GM12864 (cell line): ENCODE data around the gene HADH.
A peak's percentile ranks its signal among the peaks of the same experiment; 100 is the strongest.

Experiments
- DNase-seq: peaks from one replicate; pipeline ENCODE4 v3.0.0-alpha.2; 2011; ENCODE audit warnings: low read depth
- H3K4me3 ChIP-seq: 2 replicates; pipeline ENCODE4 v1.5.1; 2011; ENCODE audit warnings: mild to moderate bottlenecking, low read depth, low read length, control low read depth
- TF ChIP-seq, protein P1 (sequence below): IDR thresholded peaks from 2 replicates; pipeline ENCODE4 v1.5.1; 2011; ENCODE audit warnings: low read depth, mild to moderate bottlenecking, moderate library complexity, low read length, control low read depth, inconsistent platforms; ENCODE audit errors: missing control alignments

The HADH gene

GRCh38 chr4:108056418-108056817 is 66.7 kb downstream of the HADH start:
- DNase-seq, result no peak
- TF ChIP-seq, protein P1, sequence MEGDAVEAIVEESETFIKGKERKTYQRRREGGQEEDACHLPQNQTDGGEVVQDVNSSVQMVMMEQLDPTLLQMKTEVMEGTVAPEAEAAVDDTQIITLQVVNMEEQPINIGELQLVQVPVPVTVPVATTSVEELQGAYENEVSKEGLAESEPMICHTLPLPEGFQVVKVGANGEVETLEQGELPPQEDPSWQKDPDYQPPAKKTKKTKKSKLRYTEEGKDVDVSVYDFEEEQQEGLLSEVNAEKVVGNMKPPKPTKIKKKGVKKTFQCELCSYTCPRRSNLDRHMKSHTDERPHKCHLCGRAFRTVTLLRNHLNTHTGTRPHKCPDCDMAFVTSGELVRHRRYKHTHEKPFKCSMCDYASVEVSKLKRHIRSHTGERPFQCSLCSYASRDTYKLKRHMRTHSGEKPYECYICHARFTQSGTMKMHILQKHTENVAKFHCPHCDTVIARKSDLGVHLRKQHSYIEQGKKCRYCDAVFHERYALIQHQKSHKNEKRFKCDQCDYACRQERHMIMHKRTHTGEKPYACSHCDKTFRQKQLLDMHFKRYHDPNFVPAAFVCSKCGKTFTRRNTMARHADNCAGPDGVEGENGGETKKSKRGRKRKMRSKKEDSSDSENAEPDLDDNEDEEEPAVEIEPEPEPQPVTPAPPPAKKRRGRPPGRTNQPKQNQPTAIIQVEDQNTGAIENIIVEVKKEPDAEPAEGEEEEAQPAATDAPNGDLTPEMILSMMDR, result no peak
- no peak overlapping the region for H3K4me3 ChIP-seq

GRCh38 chr4:108058685-108059440 is 69.2 kb downstream of the HADH start:
- TF ChIP-seq, protein P1, result no peak
- DNase-seq, result no peak
- H3K4me3 ChIP-seq, result no peak overlapping the region

DNA sequence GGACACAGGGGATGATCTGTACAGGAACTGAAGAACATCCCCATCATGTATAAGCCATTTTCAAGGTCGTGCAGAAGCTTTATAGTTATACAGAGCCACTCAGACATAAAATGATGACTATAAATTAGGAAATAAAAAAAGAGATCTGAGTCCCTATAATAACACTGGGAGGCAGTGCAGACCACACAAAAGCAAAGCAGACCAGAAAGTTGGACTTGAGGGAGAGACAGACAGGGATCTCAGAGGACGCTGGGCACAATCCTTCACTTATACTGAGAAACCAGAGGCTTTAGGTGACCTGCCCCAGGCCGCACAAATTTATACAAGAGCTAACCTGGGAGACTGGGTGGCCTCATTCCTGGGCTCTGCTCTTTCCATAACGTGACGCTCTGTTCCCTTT is 70.5 kb downstream of the HADH start:
- H3K4me3 ChIP-seq, result no peak overlapping the region
- DNase-seq, result no peak
- TF ChIP-seq, protein P1, result peak; percentile 24

DNA sequence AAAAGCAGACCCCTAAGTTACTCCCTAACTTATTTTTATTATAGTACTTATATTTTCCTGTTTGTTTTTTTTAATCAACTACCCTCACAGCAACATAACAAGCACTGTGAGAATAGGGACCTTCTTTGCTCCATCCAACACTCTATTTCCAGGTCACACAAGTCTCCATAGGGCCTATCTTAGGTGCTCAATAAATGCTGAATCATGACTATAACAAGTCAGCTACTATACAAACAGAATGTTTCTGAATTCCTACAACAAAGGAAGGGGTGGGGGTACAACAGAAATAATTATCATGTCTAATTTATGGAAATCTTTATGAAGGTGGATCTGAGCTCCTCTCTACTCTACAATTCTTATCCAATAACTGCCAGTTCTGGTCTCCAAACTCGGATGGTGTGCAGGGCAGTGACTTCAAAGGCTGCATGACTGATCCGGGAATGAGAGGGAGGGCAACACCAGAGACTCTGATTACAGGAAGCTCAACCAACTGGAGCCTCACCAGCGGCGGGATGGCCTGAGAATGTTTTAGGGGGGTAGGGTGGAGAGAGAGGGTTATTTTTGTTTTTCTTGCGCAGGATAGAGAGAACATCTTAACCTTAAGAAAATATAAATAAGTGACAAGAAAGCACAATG is 71.1 kb downstream of the HADH start:
- no peak overlapping the region for H3K4me3 ChIP-seq
- TF ChIP-seq, protein P1, result no peak
- no peak for DNase-seq

DNA sequence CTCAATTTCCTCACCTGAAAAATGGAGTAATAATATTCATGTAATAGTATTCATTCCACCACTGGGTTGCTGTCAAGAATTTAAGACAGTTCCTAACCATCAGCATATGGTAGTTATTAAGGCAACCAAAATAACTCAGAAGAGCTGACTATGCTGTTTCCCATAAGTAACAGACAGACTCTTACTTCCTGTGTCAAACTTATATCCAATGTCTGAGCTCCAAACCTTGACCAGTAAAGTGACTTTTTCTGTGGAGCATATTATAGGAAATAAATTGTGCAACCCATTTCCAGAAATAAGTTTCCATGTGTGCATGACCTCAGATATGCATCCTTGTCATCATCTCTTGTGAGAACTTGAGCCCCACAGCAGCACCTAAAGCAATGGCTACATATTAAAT is 78.8 kb downstream of the HADH start:
- TF ChIP-seq, protein P1, result no peak
- no peak for DNase-seq
- no peak overlapping the region for H3K4me3 ChIP-seq

GRCh38 chr4:108070775-108071174 is 81.1 kb downstream of the HADH start:
- TF ChIP-seq, protein P1, result no peak

More at GRCh38 chr4:108070775-108071174, 81.1 kb downstream of the HADH start:
- DNase-seq, result no peak
- no peak overlapping the region for H3K4me3 ChIP-seq
